ENCODE results near the gene MIPOL1.

GRCh38 chr14:37278636-37279538, 81.2 kb downstream of the MIPOL1 start:
- TF ChIP-seq CTCF (IDR thresholded peaks at IDR 0.05) (no peak), POLR2A (IDR thresholded peaks at IDR 0.05) (no peak)
